Smooth muscle cell (in vitro differentiated cells): ENCODE results near the gene ALDOC. TPM values are rescaled to one million over a fixed set of nuclear protein-coding genes. Genes with fewer than 3 reads are reported as not detected.

Source experiments
- DNase-seq: peaks from one replicate; lab custom pipeline; 2025; ENCODE audit not compliant: unreplicated experiment; lab: John Stamatoyannopoulos, UW
- H2AFZ ChIP-seq: fragments of 200-600 bp; sonication (generic); 2 replicates; pipeline ENCODE4 v1.6.0; 2016; ENCODE audit warnings: antibody characterized with exemption, low read depth, mild to moderate bottlenecking
- H3F3A ChIP-seq: fragments of 200-600 bp; sonication (generic); 2 replicates; pipeline ENCODE4 v1.6.0; 2017; ENCODE audit warnings: antibody characterized with exemption, low read depth
- H3K27ac ChIP-seq: fragments of 200-600 bp; sonication (generic); 2 replicates; pipeline ENCODE4 v1.5.1; 2016; ENCODE audit warnings: low read depth, mild to moderate bottlenecking
- H3K27me3 ChIP-seq: fragments of 200-600 bp; sonication (generic); 2 replicates; pipeline ENCODE4 v1.6.1; 2016; ENCODE audit warnings: low read depth, mild to moderate bottlenecking
- H3K36me3 ChIP-seq: fragments of 200-600 bp; sonication (generic); 2 replicates; pipeline ENCODE4 v1.5.1; 2016; ENCODE audit warnings: low read depth
- H3K4me1 ChIP-seq: fragments of 200-600 bp; sonication (generic); 2 replicates; pipeline ENCODE4 v1.5.1; 2016; ENCODE audit warnings: low read depth
- H3K4me2 ChIP-seq: fragments of 200-600 bp; sonication (generic); 2 replicates; pipeline ENCODE4 v1.6.0; 2016; ENCODE audit warnings: mild to moderate bottlenecking
- H3K4me3 ChIP-seq: fragments of 200-600 bp; sonication (generic); 2 replicates; pipeline ENCODE4 v1.5.1; 2016; ENCODE audit warnings: mild to moderate bottlenecking
- H3K79me2 ChIP-seq: fragments of 200-600 bp; sonication (generic); 2 replicates; pipeline ENCODE4 v1.6.0; 2016; ENCODE audit warnings: low read depth, mild to moderate bottlenecking
- H3K9ac ChIP-seq: fragments of 200-600 bp; sonication (generic); 2 replicates; pipeline ENCODE4 v1.6.0; 2016; ENCODE audit warnings: low read depth
- H3K9me3 ChIP-seq: fragments of 200-600 bp; sonication (generic); replicated peaks from 2 replicates; pipeline ENCODE4 v1.5.1; 2016; ENCODE audit warnings: low read depth
- H4K20me1 ChIP-seq: fragments of 200-600 bp; sonication (generic); 2 replicates; pipeline ENCODE4 v1.6.0; 2016; ENCODE audit warnings: low read depth
- CTCF ChIP-seq: fragments of 200-600 bp; sonication (generic); IDR thresholded peaks from 2 replicates; pipeline ENCODE4 v1.5.1; 2017; ENCODE audit warnings: borderline replicate concordance, mild to moderate bottlenecking, antibody characterized with exemption; ENCODE audit not compliant: insufficient read depth, poor library complexity, severe bottlenecking
- WGBS: methylation state at CpG from one replicate; pipeline ENCODE4 v1.1.7; 2016; ENCODE audit warnings: low lambda C conversion rate; 5-methylcytosine and 5-hydroxymethylcytosine counted together
- polyA plus RNA-seq: library from polyadenylated mRNA; unstranded; fragments of >200 nt; fragmentation: Nextera tagmentation; extraction: Ambion mirVana; gene quantifications from 2 replicates; pipeline ENCODE4 v1.2.1, GENCODE V29; 2016
- total RNA-seq: library from RNA; depleted of rRNA; stranded (reverse); fragments of >200 nt; gene quantifications from 2 replicates; pipeline ENCODE4 v1.2.3, GENCODE V29; 2014

ALDOC gene
- total and polyA plus RNA-seq, 2 experiments from 2014 or later: 71.5 to 72.6 TPM

GRCh38 chr17:28580959-28581358 lies 4.3 kb upstream of the ALDOC start:
- Histone ChIP-seq H3K4me3 (no peak overlapping the region), H2AFZ (no peak overlapping the region), H3K36me3 (peaks cover 4% of the 10 kb centered on the region), H3K27ac (no peak overlapping the region), H3K9me3 (no peaks in the 10 kb centered on the region), H3F3A (peaks cover 3% of the 10 kb centered on the region), H3K4me2 (no peak overlapping the region), H3K9ac (no peak overlapping the region), H3K79me2 (no peaks in the 10 kb centered on the region), H3K4me1 (peaks cover 2% of the 10 kb centered on the region), H3K27me3 (no peaks in the 10 kb centered on the region), H4K20me1 (no peaks in the 10 kb centered on the region)
- WGBS: 100% methylated on average over 3 of the region's 3 CpGs
- TF ChIP-seq CTCF: no peak
- DNase-seq: no peak

GRCh38 chr17:28579526-28579925 lies 2.8 kb upstream of the ALDOC start:
- Histone ChIP-seq H3K36me3 (peaks cover 4% of the 10 kb centered on the region), H3K9me3 (no peaks in the 10 kb centered on the region), H3K4me2 (no peak overlapping the region), H3K9ac (no peak overlapping the region), H3K4me1 (peaks cover 5% of the 10 kb centered on the region), H3K27ac (no peak overlapping the region), H4K20me1 (no peaks in the 10 kb centered on the region), H2AFZ (no peak overlapping the region), H3K79me2 (no peaks in the 10 kb centered on the region), H3K4me3 (no peak overlapping the region), H3K27me3 (no peaks in the 10 kb centered on the region), H3F3A (peaks cover 3% of the 10 kb centered on the region)
- DNase-seq: no peak
- WGBS: 95% methylated on average over 4 of the region's 4 CpGs
- no peak for TF ChIP-seq CTCF

GRCh38 chr17:28578246-28579195 lies 1.8 kb upstream of the ALDOC start:
- H3K4me3 ChIP-seq: no peak overlapping the region
- no peak overlapping the region for H3K27ac ChIP-seq
- no peak overlapping the region for H3K9ac ChIP-seq
- H3F3A ChIP-seq: peaks cover 3% of the 10 kb centered on the region
- H3K9me3 ChIP-seq: no peaks in the 10 kb centered on the region
- no peak overlapping the region for H2AFZ ChIP-seq
- H3K4me1 ChIP-seq: peaks cover 5% of the 10 kb centered on the region
- no peak for DNase-seq
- H3K27me3 ChIP-seq: no peaks in the 10 kb centered on the region
- H3K79me2 ChIP-seq: no peaks in the 10 kb centered on the region
- TF ChIP-seq CTCF: no peak
- 97% methylated on average over 8 of the region's 8 CpGs for WGBS
- H3K4me2 ChIP-seq: no peak overlapping the region
- H4K20me1 ChIP-seq: no peaks in the 10 kb centered on the region
- H3K36me3 ChIP-seq: peaks cover under 1% of the 10 kb centered on the region
